ENCODE data around the gene TJP1. TPM values are rescaled to one million over a fixed set of nuclear protein-coding genes. Genes with fewer than 3 reads are reported as not detected.

Gene TJP1
- total RNA-seq, 1 experiment from 2014 or later = 140 TPM

DNA sequence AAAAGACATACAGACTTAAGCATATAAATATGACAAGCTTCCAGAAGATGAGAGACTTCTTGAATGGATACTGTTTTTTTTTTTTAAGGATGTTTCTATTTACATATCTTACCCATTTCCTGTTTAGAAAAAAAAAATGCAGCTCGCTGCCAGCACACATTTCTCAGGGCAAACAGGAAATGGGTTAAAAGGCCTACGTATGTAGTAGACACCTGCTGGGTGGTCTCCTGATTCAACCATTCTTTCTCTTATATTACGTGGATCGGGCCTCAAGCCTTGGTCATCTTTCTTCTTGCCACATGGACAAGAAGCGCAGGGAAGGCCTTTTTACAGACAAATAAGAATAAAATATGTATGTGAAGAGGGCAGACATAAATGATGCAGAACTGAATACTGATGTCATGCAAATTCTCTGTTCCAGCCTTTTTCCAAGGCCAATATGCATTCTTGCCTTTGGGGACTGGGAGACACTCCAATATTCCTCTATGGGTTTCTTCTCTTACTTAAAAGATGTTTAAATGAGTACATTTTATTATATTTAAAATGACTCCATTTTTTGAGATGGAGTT, 35.0 kb upstream of the TJP1 start:
- Histone ChIP-seq H3K4me1 (ENCODE audit: insufficient read depth, low read length) (peaks cover 3% of the 10 kb centered on the region; the same call in 1 of the 2 replicates), H4K8ac (replicated peaks; ENCODE audit: insufficient read length, low read depth, low read length) (no peak overlapping the region), H3K4me2 (ENCODE audit: insufficient read depth, insufficient read length, low read length) (no peak overlapping the region), H2BK20ac (ENCODE audit: low read depth, low read length, poor library complexity, severe bottlenecking) (no peak overlapping the region), H4K5ac (ENCODE audit: insufficient read length, low read depth, low read length) (no peak overlapping the region), H3T11ph (ENCODE audit: low read length) (no peak overlapping the region), H3K9me3 (ENCODE audit: control insufficient read depth, low read depth, low read length) (no peaks in the 10 kb centered on the region), H3K9ac (ENCODE audit: extremely low read depth, insufficient read length, low read length) (no peak overlapping the region), H2BK120ac (ENCODE audit: low read depth, low read length, poor library complexity, severe bottlenecking) (no peak overlapping the region), H3K23ac (ENCODE audit: insufficient read length, low read depth, low read length) (no peak overlapping the region), H3K79me2 (ENCODE audit: insufficient read depth, low read length) (no peaks in the 10 kb centered on the region), H2AFZ (ENCODE audit: low read length) (no peak overlapping the region), H2BK12ac (ENCODE audit: insufficient read length, low read depth, low read length) (no peak overlapping the region), H2BK5ac (ENCODE audit: insufficient read length, low read length) (no peak overlapping the region), H3K27ac (ENCODE audit: insufficient read length, low read depth, low read length) (no peak overlapping the region), H4K91ac (ENCODE audit: insufficient read length, low read depth, low read length) (no peak overlapping the region), H3K14ac (ENCODE audit: insufficient read depth, low read length) (no peak overlapping the region), H3K23me2 (ENCODE audit: insufficient read length, low read depth, low read length, poor library complexity, severe bottlenecking) (no peaks in the 10 kb centered on the region), H3K27me3 (ENCODE audit: insufficient read depth, low read length) (no peaks in the 10 kb centered on the region), H3K79me1 (ENCODE audit: insufficient read depth, low read depth, low read length, poor library complexity, severe bottlenecking) (no peaks in the 10 kb centered on the region), H4K20me1 (ENCODE audit: control insufficient read depth, insufficient read depth, insufficient read length) (no peaks in the 10 kb centered on the region), H2AK5ac (ENCODE audit: insufficient read length, low read length) (no peak overlapping the region), H3K56ac (ENCODE audit: insufficient read length, low read depth, low read length) (no peak overlapping the region), H3K4ac (ENCODE audit: low read depth, low read length) (no peak overlapping the region), H3K18ac (ENCODE audit: insufficient read length, low read depth, low read length) (no peak overlapping the region), H2BK15ac (ENCODE audit: low read depth, low read length) (no peak overlapping the region)
- Mint-ChIP-seq H3K36me3 (ENCODE audit: insufficient read depth in 1 of 3, low read depth in 3 of 3) (no peaks in the 10 kb centered on the region), H3K27me3 (ENCODE audit: low read depth) (no peaks in the 10 kb centered on the region), H3K4me1 (peaks cover 0 to 6% of the 10 kb centered on the region in 2 experiments; a peak in 3 of 4 replicates), H3K9me3 (no peaks in the 10 kb centered on the region), H3K27ac (no peak overlapping the region), H3K4me3 (no peak overlapping the region)
- no peak for DNase-seq
- TF ChIP-seq, protein P1, sequence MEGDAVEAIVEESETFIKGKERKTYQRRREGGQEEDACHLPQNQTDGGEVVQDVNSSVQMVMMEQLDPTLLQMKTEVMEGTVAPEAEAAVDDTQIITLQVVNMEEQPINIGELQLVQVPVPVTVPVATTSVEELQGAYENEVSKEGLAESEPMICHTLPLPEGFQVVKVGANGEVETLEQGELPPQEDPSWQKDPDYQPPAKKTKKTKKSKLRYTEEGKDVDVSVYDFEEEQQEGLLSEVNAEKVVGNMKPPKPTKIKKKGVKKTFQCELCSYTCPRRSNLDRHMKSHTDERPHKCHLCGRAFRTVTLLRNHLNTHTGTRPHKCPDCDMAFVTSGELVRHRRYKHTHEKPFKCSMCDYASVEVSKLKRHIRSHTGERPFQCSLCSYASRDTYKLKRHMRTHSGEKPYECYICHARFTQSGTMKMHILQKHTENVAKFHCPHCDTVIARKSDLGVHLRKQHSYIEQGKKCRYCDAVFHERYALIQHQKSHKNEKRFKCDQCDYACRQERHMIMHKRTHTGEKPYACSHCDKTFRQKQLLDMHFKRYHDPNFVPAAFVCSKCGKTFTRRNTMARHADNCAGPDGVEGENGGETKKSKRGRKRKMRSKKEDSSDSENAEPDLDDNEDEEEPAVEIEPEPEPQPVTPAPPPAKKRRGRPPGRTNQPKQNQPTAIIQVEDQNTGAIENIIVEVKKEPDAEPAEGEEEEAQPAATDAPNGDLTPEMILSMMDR (conservative IDR thresholded peaks at IDR 0.05) = no peak
- no CpG with 5 or more reads among the region's 5 CpGs for WGBS (ENCODE audit: extremely low coverage, insufficient read length, low lambda C conversion rate)
